NB4 (cell line): Measurements from ENCODE around the gene OSBPL9.

Source experiments
- DNase-seq: peaks from one replicate; pipeline ENCODE4 v3.0.0; 2010; ENCODE audit warnings: low read depth
- H3K4me3 ChIP-seq: one replicate; pipeline ENCODE4 v1.5.1; 2011; ENCODE audit warnings: mild to moderate bottlenecking, low read depth, low read length, moderate library complexity
- MAX ChIP-seq: IDR thresholded peaks from 2 replicates; pipeline ENCODE4 v1.6.1; 2011; ENCODE audit warnings: low read depth, low read length
- MYC ChIP-seq: IDR thresholded peaks from 2 replicates; pipeline ENCODE4 v1.6.1; 2011; ENCODE audit warnings: low read depth, low read length
- POLR2A ChIP-seq: IDR thresholded peaks from 2 replicates; pipeline ENCODE4 v1.6.1; 2011; ENCODE audit warnings: mild to moderate bottlenecking; ENCODE audit not compliant: insufficient read length; ENCODE audit errors: extremely low read depth
- TF ChIP-seq, protein P1 (sequence below): IDR thresholded peaks from one replicate; pipeline ENCODE4 v1.5.1; 2012; ENCODE audit warnings: low read depth, low read length

OSBPL9 gene

GRCh38 chr1:51741121-51741681 is 124.3 kb downstream of the OSBPL9 start:
- DNase-seq, result no peak
- no peak for TF ChIP-seq POLR2A
- no peak for TF ChIP-seq MAX
- TF ChIP-seq, protein P1, sequence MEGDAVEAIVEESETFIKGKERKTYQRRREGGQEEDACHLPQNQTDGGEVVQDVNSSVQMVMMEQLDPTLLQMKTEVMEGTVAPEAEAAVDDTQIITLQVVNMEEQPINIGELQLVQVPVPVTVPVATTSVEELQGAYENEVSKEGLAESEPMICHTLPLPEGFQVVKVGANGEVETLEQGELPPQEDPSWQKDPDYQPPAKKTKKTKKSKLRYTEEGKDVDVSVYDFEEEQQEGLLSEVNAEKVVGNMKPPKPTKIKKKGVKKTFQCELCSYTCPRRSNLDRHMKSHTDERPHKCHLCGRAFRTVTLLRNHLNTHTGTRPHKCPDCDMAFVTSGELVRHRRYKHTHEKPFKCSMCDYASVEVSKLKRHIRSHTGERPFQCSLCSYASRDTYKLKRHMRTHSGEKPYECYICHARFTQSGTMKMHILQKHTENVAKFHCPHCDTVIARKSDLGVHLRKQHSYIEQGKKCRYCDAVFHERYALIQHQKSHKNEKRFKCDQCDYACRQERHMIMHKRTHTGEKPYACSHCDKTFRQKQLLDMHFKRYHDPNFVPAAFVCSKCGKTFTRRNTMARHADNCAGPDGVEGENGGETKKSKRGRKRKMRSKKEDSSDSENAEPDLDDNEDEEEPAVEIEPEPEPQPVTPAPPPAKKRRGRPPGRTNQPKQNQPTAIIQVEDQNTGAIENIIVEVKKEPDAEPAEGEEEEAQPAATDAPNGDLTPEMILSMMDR, result no peak
- TF ChIP-seq MYC, result no peak

GRCh38 chr1:51744506-51745303 is 127.8 kb downstream of the OSBPL9 start:
- TF ChIP-seq, protein P1, result no peak
- no peak for TF ChIP-seq MAX
- no peak for TF ChIP-seq MYC
- TF ChIP-seq POLR2A, result no peak
- DNase-seq, result no peak
- H3K4me3 ChIP-seq, result no peak overlapping the region

More at GRCh38 chr1:51741121-51741681, 124.3 kb downstream of the OSBPL9 start:
- no peak overlapping the region for H3K4me3 ChIP-seq

- no peak overlapping the region for H3K4me3 ChIP-seq
- no peak for TF ChIP-seq MAX
- no peak for TF ChIP-seq MYC
- no peak for TF ChIP-seq POLR2A
- TF ChIP-seq, protein P1, result no peak
- no peak for DNase-seq
These were observed 128.3 kb downstream of the OSBPL9 start for GRCh38 chr1:51745304-51745570.

DNA sequence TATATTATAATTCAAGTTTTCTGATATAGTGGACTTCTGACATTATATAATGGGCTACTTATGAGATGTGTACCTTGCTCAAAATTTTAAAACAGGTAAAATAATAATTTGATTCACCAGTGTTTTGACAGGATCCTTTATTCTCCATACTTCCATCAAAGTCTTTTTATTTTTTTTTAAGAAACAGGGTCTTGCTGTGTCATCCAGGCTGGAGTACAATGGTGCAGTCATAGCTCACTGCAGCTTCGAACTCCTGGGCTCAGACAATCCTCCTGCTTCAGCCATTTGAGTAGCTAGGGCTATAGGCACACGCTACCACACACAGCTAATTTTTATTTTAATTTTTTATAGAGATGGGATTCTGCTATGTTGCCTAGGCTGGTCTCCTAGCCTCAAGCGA is 132.3 kb downstream of the OSBPL9 start:
- TF ChIP-seq MAX (no peak), MYC (no peak), POLR2A (no peak)
- TF ChIP-seq, protein P1, result no peak
- DNase-seq, result no peak
- H3K4me3 ChIP-seq, result no peak overlapping the region

GRCh38 chr1:51750218-51750617 is 133.3 kb downstream of the OSBPL9 start:
- no peak for DNase-seq
- TF ChIP-seq POLR2A, result no peak
- TF ChIP-seq, protein P1, result no peak

More at GRCh38 chr1:51750218-51750617, 133.3 kb downstream of the OSBPL9 start:
- no peak overlapping the region for H3K4me3 ChIP-seq
